HG03103 (cell line): ENCODE data around the gene MRPL28.
A peak's percentile ranks its signal among the peaks of the same experiment; 100 is the strongest.
"Not testable (repeated sequence)": the region's sequence is repeated elsewhere in the genome, so short reads cannot be mapped to it uniquely, and the experiment has no call there.

Experiments used
- ATAC-seq: cut with Tn5 transposase; IDR thresholded peaks from one replicate; pipeline ENCODE4 v1.9.1; 2021; ENCODE audit warnings: low read depth; ENCODE audit not compliant: unreplicated experiment

Gene MRPL28

DNA sequence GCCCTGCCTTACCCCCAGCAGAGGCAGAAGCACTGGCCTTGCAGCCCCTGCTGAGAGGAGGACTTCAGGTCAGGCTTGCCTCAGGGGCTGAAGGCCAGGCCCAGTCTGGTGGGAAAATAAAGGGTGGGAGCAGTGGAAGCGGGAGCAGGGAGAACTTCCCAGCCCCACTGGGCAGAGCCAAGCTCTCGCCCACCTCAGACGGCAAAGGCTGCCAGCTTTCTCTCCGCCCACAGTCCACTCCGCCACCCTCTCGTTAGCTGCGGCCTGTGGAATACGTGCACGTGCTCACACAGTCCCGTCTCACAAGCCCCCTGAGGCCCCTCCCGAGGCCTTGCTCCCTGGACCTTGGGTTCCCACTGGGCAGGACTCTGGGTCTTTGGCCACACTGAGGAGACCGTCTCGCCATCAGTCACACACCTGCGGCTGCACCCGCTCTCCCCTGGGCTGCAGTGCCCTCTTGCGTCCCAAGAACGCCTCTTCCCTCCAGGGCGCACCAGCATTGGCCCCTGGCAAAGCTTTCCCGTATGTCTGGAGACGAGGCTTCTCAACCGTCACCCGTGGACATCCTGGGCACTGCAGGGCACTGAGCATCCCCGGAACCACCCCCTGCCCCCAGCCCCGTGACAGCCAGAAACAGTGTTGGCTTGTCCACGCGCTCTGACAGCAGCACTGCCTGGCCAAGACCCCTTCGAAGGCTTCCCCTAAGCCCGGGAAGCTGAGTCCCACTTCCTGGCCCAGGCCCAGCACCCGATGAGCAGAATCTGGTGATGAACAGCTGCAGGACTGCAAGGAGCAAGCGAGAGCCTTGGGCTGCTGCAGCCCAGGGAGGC lies 8.3 kb downstream of the MRPL28 start:
- ATAC-seq = no peak

DNA sequence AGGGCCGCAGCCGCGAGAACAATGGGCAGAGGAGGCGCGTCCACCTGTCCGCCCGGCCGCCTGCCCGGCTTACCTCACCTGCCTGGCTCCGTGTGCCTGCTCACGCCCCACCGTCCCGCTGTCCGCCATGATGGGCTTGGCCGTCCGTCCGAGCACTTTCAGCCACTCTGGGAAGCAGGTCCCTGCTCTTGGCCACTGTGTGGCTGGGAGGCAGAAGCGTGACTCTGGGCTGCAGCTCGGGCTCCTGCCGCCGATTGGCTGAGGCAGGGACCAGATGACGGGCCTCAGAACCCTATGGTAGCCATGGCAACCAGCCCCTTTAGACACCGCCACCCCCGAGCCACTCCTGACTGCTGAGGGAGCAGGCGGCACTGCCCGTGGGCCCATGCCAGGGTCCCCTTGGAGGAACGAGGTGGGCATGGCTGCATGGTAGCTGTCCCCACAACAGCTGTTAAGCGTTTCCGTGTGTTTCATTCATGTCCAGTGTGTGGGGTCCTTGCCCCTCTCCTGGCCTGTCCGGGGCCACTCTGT lies 8.9 kb downstream of the MRPL28 start:
- ATAC-seq = no peak

DNA sequence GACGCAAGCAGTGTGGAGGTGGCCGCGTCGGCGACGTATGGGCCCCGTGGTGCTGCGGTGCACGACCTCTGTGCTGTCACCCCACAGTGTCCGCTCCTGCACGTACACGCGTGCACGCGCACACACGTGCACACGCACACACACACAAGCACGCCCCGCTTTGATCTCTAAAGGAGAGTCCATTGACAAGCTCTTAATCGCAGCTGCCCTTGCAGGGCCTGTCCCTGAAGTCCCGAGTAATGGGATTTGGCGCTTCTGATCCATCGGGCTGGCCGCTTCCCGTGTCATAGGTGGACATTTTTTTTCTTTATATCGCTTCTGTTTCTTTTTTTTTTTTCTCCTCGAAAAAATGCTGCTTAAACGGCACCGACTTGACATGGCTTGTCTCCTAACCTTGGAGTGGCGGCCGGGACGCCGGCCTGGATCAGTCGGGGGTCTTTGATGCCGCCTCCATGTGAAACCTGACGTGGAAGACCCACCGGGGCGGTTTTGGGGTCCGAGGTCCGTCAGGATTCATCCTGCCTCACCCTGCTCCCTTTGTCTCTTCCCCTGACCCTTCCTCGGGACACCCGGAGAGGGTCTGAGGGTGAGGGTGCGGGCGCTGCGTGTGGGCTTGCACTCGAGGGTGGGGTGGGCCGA lies 9.5 kb downstream of the MRPL28 start:
- ATAC-seq = no peak

DNA sequence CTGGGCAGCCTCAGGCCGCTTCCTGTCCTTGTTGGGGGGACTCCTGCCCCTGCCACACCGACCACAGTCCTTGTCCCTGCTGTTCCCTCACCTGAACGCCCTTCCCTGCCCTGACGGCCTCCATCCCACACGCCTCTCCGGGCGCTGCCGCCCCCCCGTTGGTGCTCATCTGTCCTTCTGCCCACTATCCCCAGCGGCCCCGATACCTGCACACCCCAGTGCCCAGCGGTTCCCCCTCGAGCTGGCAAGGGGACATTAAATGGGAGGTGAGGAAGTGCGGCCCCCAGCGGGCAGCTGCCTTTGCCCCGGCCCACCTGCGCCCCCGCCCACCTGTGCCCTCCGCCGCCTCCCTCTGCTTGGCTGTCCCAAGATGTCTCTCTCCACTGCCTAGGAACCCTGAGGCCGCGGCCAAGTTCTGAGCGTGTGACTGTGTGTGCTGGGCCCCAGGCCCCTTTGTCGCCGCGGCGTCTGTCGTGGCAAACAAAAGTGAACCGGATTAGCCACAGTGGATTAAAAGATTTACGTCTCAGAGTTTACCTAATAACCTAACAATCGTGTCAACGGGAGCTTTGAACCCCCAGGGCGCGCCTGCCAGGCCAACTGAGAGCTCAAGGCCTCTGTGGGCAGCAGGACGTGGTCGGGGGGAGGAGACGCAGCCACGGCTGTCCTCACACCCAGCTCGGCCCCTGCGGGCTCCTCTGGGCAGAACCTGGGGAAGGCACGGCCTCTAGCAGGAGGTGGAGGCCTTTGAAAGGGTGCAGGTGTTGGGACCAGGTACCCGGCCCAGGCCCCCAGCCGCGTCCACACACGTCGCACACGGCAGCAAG lies 10.3 kb downstream of the MRPL28 start:
- no peak for ATAC-seq

DNA sequence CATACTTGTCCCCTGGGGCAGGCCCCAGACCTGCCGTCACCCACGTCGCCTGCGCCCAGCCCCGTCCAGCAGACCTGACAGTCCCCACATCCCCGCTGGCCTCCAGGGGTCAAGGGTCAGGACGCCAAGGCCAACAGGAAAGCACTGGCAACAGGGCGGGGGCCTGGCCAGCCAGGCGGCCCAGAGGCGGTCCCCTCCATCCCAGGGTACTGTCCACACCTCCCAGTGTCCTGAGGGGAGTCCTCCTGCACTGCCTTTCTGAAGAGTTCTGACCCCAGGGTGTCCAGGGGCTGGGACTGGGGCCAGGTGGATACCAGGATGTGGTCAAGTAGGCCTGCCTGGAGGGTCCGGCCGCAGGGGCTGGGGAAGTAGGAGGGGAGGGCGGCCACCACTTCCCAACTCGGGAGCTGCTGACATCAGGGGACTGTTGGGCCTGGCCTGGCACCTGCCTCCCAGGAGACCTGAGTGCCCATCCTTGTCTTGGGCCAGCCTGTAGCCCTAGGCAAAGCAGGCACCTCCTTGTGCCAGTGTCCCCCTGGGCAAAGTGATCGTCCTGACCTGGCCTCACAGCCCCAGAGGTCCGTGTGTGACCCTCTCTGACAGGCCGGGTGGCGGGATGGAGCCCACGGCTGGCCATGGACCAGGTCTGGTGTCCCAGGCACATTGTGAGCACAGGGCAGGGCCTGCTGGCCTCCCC lies 11.1 kb downstream of the MRPL28 start:
- no peak for ATAC-seq

DNA sequence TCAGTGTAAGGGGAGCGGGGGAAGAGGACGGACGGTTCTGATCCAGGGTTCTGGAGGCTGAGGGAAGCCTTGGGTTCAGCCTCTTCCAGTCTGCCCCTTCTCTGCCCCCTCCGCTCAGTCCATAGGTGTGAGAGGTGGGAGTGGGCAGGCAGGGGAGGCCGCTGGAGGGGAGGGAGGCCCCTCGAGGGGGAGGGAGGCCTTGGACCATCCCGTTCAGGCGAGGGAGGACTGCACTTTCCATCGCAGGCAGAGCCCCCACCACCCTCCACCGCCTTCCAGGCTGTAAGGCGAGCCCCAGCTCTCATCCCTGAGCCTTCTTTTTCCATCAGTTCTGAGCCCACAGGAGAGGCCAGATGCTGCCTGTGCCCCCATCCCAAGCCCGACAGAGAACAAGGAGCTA lies 13.6 kb downstream of the MRPL28 start:
- ATAC-seq = no peak

DNA sequence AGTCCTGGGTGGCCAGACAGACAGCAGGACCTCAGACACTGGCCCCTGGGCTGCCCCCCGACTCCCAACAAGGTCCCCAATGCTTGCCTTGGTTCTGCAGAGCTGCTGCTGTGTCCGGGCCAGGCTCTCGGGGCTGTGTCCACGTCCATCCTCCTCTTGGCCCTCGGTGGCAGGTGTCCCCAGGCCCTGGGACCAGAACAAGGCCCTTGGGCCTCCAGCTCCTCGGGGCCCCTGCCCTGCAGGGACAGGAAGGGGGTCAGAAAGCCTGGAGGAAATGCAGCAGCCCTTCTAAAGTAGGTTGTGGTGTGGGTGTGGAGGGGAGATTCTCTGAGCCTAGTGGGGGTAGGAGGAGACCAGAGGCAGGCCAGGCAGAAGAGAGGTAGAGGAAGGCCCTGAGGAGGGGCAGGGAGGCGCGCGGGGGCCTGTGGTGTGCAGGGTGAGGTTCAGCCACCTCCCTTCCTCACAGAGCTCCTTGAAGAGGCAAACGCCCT lies 15.3 kb downstream of the MRPL28 start:
- no peak for ATAC-seq

DNA sequence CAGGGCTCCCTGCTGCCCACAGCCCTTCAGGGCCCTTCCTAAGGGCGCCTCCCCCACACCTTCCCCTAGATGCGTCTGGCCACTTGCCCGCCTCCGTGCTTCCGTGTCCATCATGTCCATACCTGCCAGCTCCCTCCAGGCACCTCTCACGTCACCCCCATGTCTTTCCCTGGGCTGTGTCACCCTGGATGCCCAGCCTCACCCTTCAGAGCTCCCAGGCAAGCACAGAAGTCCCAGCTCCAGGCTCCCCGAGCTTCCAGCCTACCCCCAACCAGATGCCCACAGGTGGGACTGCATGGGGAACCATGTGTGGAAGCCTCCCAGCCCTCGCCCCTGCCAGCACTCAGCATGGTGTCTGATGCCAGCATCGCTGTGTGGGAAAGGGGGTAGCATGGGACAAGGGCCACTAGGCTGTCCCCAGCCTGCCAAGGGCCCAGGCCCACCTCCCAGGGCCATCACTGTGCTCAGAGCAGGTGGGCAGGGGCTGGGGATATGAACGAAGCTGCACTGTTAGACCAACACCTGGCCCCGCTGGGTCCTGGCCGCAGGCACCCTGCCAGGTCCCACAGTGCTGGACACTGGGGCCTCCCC lies 16.0 kb downstream of the MRPL28 start:
- no peak for ATAC-seq

DNA sequence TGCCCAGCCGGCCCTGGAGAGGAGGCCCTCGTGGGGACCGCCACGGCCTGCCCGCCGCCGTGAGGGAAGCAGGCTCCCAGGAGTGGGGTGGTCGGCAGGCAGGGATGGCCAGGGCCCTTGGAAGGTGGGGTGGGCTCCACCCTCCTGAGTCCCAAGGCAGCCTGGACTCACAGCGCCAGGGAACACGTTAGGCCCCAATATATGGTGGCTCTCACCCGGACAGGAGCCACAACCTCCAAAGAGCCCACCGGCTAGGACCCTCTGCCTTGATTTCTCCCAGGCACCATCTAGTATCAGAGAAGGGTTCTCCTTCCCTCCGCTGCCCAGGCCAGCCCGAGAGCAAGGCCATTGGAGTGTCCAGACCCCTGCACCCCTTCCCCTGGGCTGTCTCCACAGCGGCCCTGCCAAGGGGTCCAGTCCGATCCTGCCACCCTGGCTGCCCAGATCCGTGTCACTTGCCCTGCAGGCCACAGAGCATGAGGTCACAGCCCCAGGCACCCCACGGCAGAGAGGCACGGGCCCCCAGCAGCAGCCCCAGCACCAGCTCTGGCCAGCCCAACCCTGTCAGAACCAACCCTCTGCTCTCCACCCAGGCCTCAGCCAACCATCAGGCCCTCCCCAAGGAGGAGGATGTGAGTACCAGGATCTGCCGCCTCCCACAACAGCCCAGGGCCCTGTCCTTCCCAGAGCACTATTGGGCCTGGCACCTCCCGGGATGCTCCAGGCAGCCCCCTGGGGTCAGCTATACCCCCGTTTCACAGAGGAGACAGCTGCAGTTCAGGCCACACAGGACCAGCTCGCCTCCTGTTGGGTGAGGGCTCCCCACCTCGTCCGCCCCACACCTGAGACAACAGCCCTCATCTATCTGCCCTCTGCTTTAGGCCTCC lies 16.7 kb downstream of the MRPL28 start:
- ATAC-seq = no peak

DNA sequence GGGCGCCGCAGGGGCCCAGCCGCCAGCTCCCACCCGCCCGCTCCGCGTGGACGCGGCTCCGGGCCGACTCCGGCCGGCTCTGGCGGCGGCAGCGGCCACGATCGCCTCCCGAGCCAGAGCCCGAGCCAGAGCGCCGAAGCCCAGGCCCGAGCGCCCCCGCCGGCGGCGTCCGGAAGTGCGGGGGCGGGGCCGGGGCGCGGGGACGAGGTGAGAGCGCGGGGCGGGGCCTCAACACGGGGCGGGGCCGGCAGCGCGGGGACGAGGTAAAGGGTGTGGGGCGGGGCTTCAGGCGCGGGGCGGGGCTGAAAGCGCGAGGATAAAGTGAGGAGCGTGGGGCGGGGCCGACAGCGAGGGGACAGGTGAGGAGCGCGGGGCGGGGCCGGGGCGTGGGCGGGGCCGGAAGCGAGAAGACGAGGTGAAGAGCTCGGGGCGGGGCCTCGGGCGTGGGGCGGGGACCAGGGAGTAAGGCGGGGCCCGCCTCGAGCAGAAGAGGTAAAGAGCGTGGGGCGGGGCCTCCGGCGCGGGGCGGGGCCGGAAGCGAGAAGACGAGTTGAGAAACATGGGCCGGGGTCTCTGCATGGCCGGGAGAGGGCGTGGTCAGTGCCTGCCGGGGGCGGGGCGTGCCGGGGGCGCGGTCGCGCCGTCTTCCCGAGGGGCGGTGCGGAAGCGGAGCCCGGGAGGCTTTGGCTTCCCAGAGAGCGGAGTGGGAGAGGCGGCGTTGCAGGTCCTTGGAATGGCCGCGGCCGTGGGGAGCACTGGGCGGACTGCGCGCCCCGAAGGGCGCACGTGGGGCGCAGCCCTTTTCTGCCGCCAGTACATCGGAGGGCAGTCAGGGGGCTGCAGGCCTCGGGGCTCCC lies 17.6 kb downstream of the MRPL28 start, which contains the start of gene AXIN1:
Gene AXIN1, minus strand, starts transcription at position 177 of the 857 bp plus-strand sequence. CDS start 5,698 bp downstream, outside the sequence.
- ATAC-seq = peak; percentile 49

DNA sequence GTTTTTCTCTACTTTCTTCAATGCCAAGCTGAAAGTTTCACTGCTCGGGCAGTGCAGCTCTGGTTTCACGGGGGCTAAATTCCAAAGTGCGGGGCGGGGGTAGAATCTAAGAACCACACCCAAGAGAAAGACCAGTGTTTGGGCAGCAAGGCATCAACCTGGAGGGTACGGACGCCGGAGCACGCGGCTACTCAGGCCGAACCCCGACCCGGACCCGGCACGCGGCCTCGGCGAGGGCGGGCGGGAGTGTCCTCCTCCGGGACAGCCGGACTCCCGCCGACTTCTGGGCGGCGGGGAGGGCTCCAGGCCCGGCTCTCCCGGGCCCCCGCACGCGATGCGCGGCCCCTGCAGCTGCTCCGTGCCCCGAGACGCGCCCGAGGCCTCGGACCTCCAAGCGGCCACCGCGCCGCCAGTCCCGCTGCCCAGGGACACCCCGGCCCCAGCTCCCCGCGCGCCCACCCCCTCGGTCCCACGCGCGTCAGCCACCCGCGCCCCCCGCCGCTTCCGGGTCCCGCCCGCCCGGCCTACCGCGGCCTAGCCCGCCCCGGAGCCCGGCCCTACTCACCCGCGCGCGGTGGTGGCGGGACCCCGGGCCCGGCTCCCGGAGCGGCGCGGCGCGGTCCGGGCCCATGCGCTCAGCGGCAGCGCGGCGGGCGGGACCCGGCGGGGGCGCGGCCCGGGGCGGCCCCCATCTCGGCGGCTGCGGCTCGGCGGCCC lies 18.4 kb downstream of the MRPL28 start:
- no peak for ATAC-seq

DNA sequence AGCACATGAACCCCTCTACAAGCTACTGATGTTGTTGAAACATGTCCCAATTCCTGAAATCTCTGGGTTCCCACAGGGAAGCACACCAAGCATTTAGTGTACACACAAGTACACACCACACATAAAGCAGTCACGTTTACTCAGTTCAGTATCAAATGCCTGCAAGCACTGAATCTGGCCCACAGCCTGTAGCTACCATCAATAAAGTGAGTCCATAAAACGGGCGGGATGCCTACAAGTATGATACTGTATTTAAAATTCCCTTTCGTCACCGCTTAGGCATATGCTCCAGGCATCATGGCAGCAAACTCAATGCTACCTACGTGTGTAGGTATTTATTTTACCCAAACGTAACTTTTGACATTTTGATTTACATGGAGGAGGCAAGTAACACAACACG lies 20.1 kb downstream of the MRPL28 start:
- ATAC-seq = no peak

DNA sequence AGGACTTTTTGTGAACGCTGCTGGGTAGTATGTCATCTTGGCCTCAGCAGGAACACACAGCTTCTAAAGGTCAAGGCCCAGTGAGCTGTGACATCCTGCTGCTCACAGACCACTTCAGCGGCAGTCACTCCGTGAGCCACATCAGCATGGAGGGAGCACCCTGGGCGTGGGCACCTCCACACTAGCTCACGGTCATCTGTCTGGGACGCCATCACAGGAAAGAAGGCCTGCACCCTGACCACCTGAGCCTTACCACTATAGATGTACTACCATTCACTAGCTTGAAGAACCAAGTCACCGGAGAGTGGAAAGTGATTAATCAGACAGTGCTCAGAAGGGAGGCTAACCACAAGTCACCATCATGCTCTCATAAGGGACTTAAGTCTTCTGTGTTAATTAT lies 21.1 kb downstream of the MRPL28 start:
- no peak for ATAC-seq

DNA sequence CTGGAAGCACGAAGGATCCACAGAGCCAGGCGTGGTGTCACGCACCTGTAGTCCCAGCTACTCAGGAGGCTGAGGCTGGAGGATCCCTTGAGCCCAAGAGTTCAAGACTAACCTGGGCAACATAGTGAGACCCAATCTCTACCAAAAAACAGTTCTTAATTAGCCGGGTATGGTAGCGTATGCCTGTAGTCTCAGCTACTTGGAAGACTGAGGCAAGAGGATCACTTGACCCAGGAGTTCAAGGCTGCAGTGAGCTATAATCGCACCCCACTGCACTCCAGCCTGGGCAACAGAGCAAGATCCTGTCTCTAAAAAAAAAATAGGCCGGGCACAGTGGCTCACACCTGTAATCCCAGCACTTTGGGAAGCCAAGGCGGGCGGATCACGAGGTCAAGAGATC lies 21.8 kb downstream of the MRPL28 start:
- not testable (repeated sequence) for ATAC-seq

DNA sequence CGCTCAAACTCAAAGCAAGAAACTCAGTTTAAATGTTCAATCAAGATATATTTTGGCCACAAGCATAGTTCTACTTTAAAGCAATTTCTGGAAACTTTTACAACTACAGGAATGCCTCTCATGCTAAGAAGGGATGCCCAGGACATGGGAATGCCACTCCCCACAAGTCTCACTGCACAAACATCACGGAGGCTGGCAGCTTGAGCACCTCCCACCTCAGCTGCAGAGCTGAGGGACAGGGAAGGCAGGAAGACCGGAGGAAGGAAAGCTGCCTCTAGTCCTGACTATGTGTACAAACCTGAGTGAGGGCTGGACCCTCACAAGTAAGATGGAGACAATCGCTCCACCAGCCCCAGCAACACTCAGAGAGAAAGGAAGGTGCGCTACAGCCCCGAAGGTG lies 23.1 kb downstream of the MRPL28 start:
- ATAC-seq = no peak

DNA sequence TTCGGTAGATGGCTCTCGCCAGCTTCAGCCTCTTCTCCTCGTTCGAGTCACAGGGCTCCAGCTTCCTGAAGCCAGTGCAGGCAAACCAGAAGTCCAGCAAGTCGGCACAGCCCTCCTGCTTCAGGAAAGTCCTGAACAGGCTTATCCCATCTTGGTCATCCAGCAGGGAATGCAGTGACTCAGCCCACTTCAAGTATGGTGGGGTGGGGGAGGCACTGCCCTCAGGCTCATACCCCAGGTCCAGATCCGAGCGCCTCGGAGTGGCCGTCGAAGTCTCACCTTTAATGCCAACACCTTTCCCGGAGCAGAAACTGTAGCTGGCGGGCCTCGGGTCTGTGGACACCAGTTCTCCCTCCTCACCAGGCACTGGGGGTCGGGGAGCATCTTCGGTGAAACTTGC lies 23.8 kb downstream of the MRPL28 start:
- no peak for ATAC-seq

DNA sequence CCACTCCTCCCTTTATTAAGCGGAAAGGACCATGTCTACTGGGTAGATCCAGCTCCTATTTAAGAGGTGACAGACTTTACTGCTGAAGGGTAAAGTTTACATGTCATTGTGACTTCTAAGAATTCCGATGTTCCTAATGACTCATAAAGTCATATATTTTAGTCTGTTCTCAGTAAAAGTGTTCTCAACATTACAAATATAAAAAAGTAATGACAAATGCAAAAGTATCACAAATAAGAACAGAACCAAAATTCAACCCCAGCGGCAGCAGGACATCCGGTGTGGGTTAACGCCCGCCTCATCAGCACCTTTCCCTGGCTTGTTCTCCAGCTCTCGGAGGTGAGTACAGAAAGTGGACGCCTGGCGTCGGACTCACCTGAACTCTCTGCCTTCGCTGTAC lies 24.6 kb downstream of the MRPL28 start:
- no peak for ATAC-seq
